ENCODE data around the gene HOXB3. TPM values are rescaled to one million over a fixed set of nuclear protein-coding genes. Genes with fewer than 3 reads are reported as not detected.

The HOXB3 gene
- total RNA-seq, 4 donors from 2014 or later: 10.6 to 30.0 (median 18.0) TPM

DNA sequence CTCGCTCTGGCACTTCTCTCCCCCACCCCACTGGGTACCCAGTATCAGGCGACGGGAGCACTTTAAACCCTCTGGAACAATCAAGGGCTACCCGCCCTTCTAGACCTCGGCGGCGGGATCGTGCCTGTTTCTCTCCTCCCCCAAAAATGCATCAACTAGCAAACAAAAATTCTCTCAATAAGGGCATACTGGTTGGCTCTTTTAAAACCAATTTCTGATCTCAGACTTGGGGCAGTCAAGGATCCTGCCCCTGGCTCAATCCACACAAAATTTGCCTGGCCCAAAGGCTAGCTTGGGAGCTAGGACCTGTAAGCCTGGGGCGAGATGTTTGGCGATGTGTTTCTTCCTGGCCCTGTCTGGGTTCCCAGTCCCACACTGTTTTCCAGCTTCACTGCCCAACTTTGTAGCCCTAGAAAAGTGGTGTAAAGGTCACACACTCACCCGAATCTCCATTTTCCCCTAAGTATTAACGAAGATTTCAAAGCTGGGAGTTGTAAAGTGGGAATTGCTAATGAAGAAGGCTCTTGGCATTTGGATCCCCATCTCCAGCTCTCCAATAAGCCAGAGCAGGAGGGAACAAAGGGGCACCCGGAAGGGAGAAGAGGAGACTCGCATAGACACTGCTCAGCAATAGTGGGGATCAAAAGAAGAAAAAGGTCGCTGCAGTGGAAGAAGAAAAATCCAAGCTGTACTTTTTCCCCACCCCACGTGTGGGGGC lies 30.8 kb downstream of the HOXB3 start:
- intact Hi-C loops (cut with DNase I; ENCODE audit: low total_unique reads): no loop called here
- no peak for TF ChIP-seq POLR2A (IDR thresholded peaks at IDR 0.05)
- Histone ChIP-seq H3K27me3 (no peaks in the 10 kb centered on the region), H3K4me1 (peaks cover 3 to 12% of the 10 kb centered on the region in 2 donors), H3K9me3 (no peaks in the 10 kb centered on the region), H3K27ac (peak overlapping the region in 1 of 2 donors; percentile 37), H3K36me3 (no peaks in the 10 kb centered on the region), H3K4me3 (no peak overlapping the region)
- no peak for DNase-seq

DNA sequence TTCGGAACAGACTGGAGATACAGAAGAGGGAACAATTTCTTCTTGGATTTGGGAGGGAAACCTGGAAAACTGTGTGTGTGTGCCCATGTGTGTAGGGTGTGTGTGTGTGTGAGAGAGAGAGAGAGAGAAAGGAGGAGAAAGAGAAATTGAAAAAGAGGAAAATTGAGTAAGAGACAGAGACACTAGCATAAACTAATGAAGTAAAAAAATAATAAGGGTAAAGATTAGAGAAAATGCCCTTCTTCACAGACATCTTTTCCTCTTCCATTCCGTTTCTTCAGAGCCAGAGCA lies 31.3 kb downstream of the HOXB3 start:
- Histone ChIP-seq H3K4me3 (no peak overlapping the region), H3K27ac (peak overlapping the region in 1 of 2 donors; percentile 86), H3K36me3 (no peaks in the 10 kb centered on the region), H3K9me3 (no peaks in the 10 kb centered on the region), H3K27me3 (no peaks in the 10 kb centered on the region), H3K4me1 (peaks cover 3 to 8% of the 10 kb centered on the region in 2 donors)
- TF ChIP-seq POLR2A (IDR thresholded peaks at IDR 0.05): no peak
- TF ChIP-seq, protein P1, sequence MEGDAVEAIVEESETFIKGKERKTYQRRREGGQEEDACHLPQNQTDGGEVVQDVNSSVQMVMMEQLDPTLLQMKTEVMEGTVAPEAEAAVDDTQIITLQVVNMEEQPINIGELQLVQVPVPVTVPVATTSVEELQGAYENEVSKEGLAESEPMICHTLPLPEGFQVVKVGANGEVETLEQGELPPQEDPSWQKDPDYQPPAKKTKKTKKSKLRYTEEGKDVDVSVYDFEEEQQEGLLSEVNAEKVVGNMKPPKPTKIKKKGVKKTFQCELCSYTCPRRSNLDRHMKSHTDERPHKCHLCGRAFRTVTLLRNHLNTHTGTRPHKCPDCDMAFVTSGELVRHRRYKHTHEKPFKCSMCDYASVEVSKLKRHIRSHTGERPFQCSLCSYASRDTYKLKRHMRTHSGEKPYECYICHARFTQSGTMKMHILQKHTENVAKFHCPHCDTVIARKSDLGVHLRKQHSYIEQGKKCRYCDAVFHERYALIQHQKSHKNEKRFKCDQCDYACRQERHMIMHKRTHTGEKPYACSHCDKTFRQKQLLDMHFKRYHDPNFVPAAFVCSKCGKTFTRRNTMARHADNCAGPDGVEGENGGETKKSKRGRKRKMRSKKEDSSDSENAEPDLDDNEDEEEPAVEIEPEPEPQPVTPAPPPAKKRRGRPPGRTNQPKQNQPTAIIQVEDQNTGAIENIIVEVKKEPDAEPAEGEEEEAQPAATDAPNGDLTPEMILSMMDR (IDR thresholded peaks at IDR 0.05): no peak
- no peak for DNase-seq
- intact Hi-C loops (cut with DNase I; ENCODE audit: low total_unique reads): no loop called here

DNA sequence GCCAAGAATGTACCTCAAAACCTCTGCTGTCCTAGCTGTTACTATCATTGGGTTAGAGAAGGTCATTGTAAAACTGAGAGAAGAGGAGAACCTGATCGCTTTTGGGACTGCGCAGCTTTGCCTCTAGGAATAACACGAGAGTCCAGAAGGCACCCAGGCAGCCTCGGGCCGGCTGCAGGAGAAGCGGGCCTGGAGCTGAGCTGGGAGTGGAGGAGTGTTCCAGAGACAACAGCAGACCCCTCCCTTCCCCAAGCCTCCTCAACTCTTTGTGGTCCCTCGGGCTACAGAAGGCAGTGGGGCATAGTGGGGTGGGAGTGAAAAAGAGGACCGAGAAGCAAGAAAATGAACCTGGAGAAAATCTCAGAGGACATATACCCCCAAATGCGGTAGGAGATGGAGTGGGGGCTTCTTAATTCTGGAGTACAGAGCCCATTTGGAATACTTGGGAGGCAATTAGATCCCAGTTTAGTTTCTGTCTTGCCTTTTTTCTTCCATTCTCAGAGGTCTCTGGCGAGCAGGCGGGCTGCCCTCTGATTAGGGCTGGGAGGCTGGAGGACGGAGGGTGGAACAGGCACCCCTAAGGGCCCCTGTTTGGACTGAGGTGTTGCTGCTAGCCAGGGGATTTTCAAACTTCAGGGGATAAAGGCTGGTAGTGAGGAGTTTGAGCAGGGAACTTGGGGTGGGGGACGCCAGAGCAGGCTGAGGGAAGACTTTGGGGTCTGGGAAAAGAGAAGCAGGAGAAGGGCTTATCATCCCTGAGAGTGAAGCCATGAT lies 31.8 kb downstream of the HOXB3 start:
- H3K27me3 ChIP-seq: no peaks in the 10 kb centered on the region
- intact Hi-C loops (cut with DNase I; ENCODE audit: low total_unique reads): no loop called here
- peaks cover 3 to 8% of the 10 kb centered on the region in 2 donors for H3K4me1 ChIP-seq
- H3K27ac ChIP-seq: peak overlapping the region; percentile 67 to 86
- no peaks in the 10 kb centered on the region for H3K9me3 ChIP-seq
- H3K36me3 ChIP-seq: no peaks in the 10 kb centered on the region
- no peak for TF ChIP-seq POLR2A (IDR thresholded peaks at IDR 0.05)
- TF ChIP-seq, protein P1 (IDR thresholded peaks at IDR 0.05): no peak
- DNase-seq: no peak
- no peak overlapping the region for H3K4me3 ChIP-seq

- Histone ChIP-seq H3K9me3 (no peaks in the 10 kb centered on the region), H3K27me3 (no peaks in the 10 kb centered on the region), H3K4me3 (no peak overlapping the region), H3K4me1 (peaks cover 3 to 8% of the 10 kb centered on the region in 2 donors), H3K36me3 (no peaks in the 10 kb centered on the region), H3K27ac (peak overlapping the region; percentile 67 to 86)
- no peak for DNase-seq
- TF ChIP-seq, protein P1 (IDR thresholded peaks at IDR 0.05): no peak
- TF ChIP-seq POLR2A (IDR thresholded peaks at IDR 0.05): no peak
- intact Hi-C loops (cut with DNase I; ENCODE audit: low total_unique reads): no loop called here
These were observed 33.3 kb downstream of the HOXB3 start for GRCh38 chr17:48556576-48557401.

- no peak for DNase-seq
- Histone ChIP-seq H3K27ac (peak overlapping the region; percentile 67 to 86), H3K9me3 (no peaks in the 10 kb centered on the region), H3K36me3 (no peaks in the 10 kb centered on the region), H3K27me3 (no peaks in the 10 kb centered on the region), H3K4me3 (no peak overlapping the region), H3K4me1 (peaks cover 3 to 8% of the 10 kb centered on the region in 2 donors)
- TF ChIP-seq, protein P1 (IDR thresholded peaks at IDR 0.05): no peak
- no peak for TF ChIP-seq POLR2A (IDR thresholded peaks at IDR 0.05)
- intact Hi-C loops (cut with DNase I; ENCODE audit: low total_unique reads): no loop called here
These were observed 33.8 kb downstream of the HOXB3 start for GRCh38 chr17:48556229-48556575.
